Activated naive CD8-positive, alpha-beta T cell treated with anti-CD3 and anti-CD28 coated beads, Interleukin-2, amount 50 U/mL, for 16 hours (primary cell): ENCODE data around the gene THAP10.
"Not testable (repeated sequence)": the region's sequence is repeated elsewhere in the genome, so short reads cannot be mapped to it uniquely, and the experiment has no call there.

Experiments
- DNase-seq: peaks from one replicate; pipeline ENCODE4 v3.0.0-alpha.2; 2020; ENCODE audit warnings: low read depth, low spot score

The THAP10 gene

GRCh38 chr15:70892002-70892911, at the start of gene THAP10, which contains the start of gene LRRC49:
Gene THAP10, minus strand, starts transcription at chr15:70892433. Its CDS starts 161 bp downstream, at chr15:70892272.
Gene LRRC49, plus strand, starts transcription at chr15:70892826. Its CDS starts 69 bp downstream, at chr15:70892895.
- no peak for DNase-seq

DNA sequence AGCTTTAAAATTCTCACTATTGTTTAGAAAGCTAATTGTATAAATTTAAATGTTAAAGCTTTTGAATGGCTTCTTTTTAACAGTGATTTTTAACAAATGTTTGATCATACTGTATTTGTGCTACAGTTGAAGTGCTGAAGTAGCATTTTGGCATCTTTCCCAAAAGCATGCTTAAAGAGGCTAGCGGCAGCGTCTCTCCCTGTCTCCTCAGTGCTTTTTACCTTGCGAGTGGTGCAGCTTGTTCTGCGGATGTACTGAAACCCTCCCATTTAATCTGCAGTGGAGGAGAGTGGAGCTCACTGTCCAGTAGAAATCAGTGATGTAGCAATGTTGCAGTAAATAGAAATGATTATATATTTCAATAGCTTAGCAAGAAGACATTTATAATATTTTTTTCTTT, 44.1 kb upstream of the THAP10 start:
- DNase-seq: no peak

DNA sequence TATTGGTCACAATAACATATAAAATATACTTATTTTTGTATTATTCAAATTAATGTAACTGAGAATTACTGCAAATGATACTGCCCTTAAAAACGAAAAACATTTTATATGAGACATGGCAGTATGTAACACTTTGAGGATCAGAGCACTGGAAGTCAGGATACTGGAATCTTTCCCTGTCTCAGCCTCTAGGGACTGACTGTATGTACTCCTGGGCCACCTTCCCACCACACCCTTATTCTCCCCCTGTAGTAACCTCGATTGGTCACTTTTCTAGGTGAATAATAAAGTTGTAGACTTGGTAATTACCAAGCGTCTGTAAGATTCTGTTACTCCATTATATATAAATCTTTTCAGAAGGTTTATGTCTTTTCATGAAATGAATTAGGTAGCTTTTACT, 43.4 kb upstream of the THAP10 start:
- no peak for DNase-seq

- DNase-seq: no peak
Measured at GRCh38 chr15:70933411-70933810, 41.2 kb upstream of the THAP10 start.

DNA sequence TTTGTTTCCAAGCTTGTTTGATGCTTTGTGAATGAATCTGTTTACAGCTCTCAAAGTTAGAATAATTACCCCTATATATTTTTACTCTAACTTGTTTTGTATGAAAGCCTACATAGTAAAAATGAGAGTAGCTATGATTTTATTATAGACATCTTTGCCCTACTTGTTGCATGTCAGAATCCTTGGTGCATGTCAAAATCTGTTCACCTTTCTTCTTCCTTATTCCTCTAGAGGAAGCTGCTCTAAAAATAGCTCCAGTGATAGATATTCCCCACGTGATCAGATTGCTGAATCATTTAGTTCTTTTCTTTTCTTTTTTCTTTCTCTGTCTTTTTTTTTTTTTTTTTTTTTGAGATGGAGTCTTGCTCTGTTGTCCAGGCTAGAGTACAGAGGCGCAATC, 40.2 kb upstream of the THAP10 start:
- DNase-seq: no peak

GRCh38 chr15:70931821-70932220, 39.6 kb upstream of the THAP10 start:
- DNase-seq: no peak

DNA sequence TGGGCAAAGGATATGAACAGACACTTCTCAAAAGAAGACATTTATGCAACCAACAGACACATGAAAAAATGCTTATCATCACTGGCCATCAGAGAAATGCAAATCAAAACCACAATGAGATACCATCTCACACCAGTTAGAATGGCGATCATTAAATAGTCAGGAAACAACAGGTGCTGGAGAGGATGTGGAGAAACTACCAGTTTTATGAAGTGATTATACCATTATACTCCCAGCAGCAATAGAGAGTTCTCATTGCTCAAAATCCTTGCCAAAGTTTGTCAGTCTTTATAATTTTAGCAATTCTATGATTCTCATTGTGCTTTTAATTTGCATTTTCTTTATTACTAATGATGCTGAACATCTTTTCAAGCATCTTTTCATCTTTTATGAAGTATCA, 34.7 kb upstream of the THAP10 start:
- not testable (repeated sequence) for DNase-seq

DNA sequence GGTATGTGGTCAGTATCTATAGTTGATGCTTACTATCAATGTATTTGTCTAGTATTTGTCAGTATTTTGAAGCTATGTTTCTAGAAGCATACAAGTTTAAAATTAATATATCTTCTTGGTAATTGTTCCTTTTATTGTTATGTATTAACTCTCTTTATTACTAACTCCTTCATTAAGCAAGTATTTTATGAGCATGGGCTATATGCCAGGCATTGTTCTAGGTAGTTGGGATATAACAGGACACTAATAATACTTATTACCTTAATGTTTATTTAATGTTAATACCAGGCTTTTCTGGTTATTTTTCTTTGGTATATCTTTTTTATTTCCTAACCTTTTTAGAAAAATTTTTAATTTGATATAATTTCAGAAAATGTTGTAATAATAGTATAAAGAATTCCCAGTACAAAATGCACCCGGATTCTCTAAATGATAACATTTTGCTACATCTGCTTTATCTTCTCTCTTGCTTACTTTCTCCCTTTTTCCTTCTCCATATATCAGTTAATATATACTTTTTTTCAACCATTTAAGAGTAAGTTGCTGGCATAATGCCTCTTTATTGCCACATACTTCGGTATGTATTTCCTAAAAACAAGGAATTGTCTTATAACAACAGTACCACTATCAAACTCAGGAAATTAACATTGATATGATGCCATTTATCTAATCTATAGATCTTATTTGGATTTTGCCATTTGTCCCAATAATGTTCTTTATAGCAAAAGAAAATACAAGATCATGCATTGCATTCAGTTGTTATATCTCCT, 31.3 kb upstream of the THAP10 start:
- no peak for DNase-seq

GRCh38 chr15:70922119-70922518, 29.9 kb upstream of the THAP10 start:
- DNase-seq: no peak

- no peak for DNase-seq
Measured at GRCh38 chr15:70920981-70921696, 28.9 kb upstream of the THAP10 start.

GRCh38 chr15:70917955-70918354, 25.7 kb upstream of the THAP10 start:
- DNase-seq: no peak

DNA sequence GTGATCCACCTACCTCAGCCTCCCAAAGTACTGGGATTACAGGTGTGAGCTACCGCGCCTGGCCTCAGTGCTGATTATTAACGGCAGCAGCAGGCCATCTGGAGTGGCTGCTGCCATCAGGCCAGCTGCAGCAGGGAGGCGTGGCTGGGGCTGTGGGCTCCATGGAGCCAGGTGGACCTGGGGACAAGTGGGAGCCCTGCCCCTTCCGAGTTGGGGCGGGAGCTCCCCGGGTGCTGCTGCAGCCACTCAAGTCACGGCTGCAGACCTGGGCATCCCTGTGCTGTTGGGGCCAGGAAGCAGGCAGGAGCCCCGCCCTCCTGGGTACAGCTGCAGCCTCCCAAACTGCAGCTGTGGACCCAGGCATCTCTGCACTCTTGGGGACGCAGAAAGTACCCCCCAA, 24.3 kb upstream of the THAP10 start:
- no peak for DNase-seq

DNA sequence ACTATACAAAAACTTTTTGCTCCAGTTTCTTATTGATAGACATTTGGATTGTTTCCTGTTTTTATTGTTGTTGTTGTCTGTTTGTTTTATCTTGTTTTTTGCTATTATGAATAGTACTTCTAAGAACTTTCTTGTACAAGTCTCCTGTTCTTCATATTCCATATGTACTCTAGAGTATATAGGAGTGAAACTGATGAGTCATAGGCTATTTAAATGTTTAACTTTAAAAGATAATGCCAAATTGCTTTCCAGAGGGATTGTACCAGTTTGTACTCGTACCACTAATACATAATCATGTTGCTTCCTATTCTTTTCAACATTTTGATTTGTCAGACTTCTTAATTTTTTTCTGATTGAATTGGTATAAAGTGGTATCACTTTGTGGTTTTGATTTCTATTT, 20.0 kb upstream of the THAP10 start:
- no peak for DNase-seq

GRCh38 chr15:70910958-70911357, 18.7 kb upstream of the THAP10 start:
- DNase-seq: no peak

DNA sequence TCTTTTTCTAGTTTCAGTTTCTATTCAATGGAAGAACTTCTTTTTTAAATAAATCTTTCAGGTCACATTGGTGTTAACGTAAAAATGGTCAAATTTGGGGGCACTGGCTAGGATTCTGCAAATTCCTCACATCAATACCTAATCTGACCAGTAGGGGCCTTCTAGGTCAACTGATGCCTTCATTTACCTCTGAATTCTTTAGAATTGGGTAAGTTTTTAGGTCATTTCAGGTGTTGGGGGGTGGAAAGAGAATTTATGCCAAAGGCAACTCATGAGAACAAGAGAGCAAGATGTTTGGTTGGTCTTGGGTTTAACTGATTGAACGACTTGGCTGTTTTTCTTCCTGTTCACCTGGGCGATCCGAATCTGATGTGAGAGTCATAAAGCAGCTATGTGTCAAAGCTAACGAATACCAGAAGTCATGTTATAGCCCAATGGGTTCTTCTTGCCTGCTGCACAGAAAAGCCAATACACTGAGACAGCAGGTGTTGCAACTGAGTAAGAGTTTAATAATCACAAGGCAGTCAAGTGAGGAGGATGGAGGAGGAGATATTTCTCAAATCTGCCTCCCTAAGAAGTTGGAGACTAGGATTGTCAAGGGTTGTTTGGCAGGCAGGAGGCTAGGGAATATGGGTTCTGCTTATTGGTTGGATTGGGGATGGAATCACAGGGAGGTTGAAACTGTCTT, 15.7 kb upstream of the THAP10 start:
- no peak for DNase-seq

DNA sequence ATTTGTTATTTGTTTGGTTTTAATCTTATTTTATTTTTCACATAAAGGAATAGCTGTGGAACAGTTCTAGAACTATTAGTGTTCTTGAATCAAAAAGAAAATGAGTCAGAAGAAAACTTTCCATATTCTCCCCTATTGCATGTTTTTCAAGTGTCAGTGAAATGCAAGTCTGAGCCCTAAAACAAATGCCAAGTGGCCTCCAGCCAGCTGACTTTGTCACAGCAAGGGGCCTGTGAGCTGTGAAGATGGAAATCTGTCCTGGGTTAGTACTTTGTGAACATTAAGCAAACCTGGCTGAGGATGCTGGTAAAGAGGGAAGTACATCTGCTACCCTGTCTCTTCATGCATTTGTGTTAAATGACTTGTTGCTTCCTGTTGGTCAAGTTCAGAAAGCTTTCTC, 14.6 kb upstream of the THAP10 start:
- no peak for DNase-seq

- DNase-seq: no peak
Measured at GRCh38 chr15:70902107-70902506, 9.9 kb upstream of the THAP10 start.

GRCh38 chr15:70892912-70893560, 803 bp upstream of the THAP10 start:
- DNase-seq: no peak

GRCh38 chr15:70882361-70882760, 9.9 kb downstream of the THAP10 start:
- no peak for DNase-seq

DNA sequence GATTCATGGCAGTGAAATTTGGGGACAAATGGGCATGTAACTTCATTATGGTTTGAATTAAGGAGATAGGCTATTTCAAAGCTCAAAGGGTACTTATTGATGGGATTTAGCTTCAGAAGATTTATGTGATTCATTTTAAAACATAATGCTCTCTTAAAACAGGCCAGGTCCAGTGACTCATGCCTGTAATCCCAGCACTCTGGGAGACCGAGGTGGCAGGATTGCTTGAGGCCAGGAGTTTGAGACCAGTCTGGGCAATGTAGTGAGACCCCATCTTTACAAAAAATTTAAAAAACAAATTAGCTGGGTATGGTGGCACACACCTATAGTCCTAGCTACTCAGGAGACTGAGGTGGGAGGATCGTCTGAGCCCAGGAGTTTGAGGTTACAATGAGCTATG, 11.5 kb downstream of the THAP10 start:
- DNase-seq: no peak

DNA sequence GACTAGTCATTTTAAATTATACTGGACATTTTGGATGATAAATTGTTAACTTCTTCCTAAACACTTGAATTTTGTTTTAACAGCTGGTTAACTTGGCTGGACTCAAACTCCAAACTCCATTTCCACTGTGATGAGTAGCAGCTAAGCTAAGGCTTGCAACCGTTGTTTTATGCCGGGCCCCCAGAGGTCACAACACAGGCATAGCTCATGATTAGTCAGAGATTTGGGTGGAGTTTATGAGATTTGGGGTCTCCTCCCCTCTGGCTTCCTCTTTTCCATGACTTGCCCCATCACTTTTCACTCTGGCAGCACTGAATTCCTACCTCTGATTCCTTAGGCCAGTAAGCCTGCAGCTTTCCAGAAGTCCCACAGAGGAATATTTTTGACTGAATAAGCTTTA, 12.8 kb downstream of the THAP10 start:
- DNase-seq: no peak
